ENCODE data around the gene GZMA. TPM values are rescaled to one million over a fixed set of nuclear protein-coding genes. Genes with fewer than 3 reads are reported as not detected.
A peak's percentile ranks its signal among the peaks of the same experiment; 100 is the strongest.

The GZMA gene
- total RNA-seq: 1 to 10 TPM; 5.4 to 7.3 TPM
- 100 to 1,000 TPM in 1 of 3 donors, 10 to 100 TPM in 2; 12.6 to 713 (median 35.7) TPM for polyA plus RNA-seq
- 0 to 3.4 (median 0.83) reads per million in 6 experiments for total RNA-seq

GRCh38 chr5:55102348-55102747, at the start of gene GZMA:
TSS of gene GZMA (plus strand) at chr5:55102646. CDS start at chr5:55102683, 37 bp downstream.
- POLR2A ChIA-PET: interaction anchor here (1.4 to 2.7 kb wide), 4 partner anchors 12 to 158 kb away, joined by 6 to 11 read pairs (median 8); no protein-coding TSS in a partner anchor
- DNase-seq: peak in 9 of 10 donors; percentile 22 to 85 (median 53)
- ATAC-seq: peak; percentile 84 to 85
- H3K27me3 Mint-ChIP-seq: no peaks in the 10 kb centered on the region
- H3K4me1 Mint-ChIP-seq: peaks cover 43 to 89% (median 81%) of the 10 kb centered on the region in 4 donors
- peaks cover 0 to 23% (median 20%) of the 10 kb centered on the region in 3 donors for H3K36me3 Mint-ChIP-seq
- H3K9me3 Mint-ChIP-seq: peaks cover 5 to 27% (median 19%) of the 10 kb centered on the region in 9 donors
- peak within 1 kb of the TSS; percentile 38 to 94 (median 90) for H3K27ac Mint-ChIP-seq
- peak within 1 kb of the TSS; percentile 73 to 97 (median 91) for H3K4me3 Mint-ChIP-seq

GRCh38 chr5:55055183-55055582, 47.3 kb upstream of the GZMA start:
- no peak for ATAC-seq
- H3K27ac Mint-ChIP-seq: no peak overlapping the region
- peaks cover 0 to 22% (median 8%) of the 10 kb centered on the region in 9 donors for H3K9me3 Mint-ChIP-seq
- POLR2A ChIA-PET: interaction anchor here (1.4 kb wide), 1 partner anchor 41 kb away, joined by 5 read pairs; no protein-coding TSS in a partner anchor
- H3K36me3 Mint-ChIP-seq: peaks cover 0 to 11% (median 9%) of the 10 kb centered on the region in 3 donors
- no peak overlapping the region for H3K4me3 Mint-ChIP-seq
- no peaks in the 10 kb centered on the region for H3K27me3 Mint-ChIP-seq
- no peak for DNase-seq
- peaks cover 0 to 5% (median 2%) of the 10 kb centered on the region in 4 donors for H3K4me1 Mint-ChIP-seq

DNA sequence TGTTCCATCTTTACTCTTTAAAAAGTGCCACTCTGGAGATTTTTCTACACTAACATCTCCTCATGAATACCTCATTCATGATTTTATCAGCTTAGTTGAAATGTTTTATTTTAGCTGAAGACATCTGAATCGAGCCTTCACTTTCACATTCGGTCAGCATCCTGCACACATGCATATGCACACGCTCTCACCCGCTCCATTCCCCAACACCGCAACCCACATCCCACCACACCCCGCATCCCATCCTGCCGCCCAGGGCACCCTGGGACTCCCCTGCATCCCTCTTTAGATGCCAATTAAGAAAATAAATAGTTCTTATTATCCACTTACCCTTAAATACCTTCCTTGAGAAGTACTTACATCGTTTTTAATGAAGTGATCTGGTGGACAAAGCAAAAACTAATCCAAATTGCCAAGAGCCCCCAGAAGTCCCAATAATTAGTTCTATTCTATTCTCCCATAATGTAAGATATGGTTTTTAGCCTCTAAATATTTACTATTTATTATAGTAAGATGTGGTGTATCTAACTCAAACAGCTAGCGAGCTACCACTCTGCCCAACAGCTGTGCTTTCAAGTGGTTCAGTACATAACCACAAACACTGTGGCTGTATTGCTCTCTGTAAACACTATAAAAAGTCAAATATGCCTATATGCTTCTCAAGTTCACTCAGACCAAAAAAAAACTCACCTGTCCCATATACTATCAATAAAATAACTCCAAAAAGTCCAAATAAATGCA, 40.2 kb upstream of the GZMA start:
- Mint-ChIP-seq H3K9me3 (peaks cover 0 to 5% (median 0%) of the 10 kb centered on the region in 9 donors), H3K4me3 (peak overlapping the region; percentile 68 to 90 (median 80)), H3K4me1 (peaks cover 38 to 55% (median 52%) of the 10 kb centered on the region in 4 donors), H3K27me3 (no peaks in the 10 kb centered on the region), H3K36me3 (no peaks in the 10 kb centered on the region), H3K27ac (peak overlapping the region; percentile 41 to 85 (median 70))
- peak; percentile 79 to 84 for ATAC-seq
- POLR2A ChIA-PET: interaction anchor here (0.7 to 2.3 kb wide), 10 partner anchors 8 to 438 kb away, joined by 3 to 20 read pairs (median 4); partner anchors contain the start of gene GZMA
- peak in 8 of 10 donors; percentile 13 to 60 (median 42) for DNase-seq

DNA sequence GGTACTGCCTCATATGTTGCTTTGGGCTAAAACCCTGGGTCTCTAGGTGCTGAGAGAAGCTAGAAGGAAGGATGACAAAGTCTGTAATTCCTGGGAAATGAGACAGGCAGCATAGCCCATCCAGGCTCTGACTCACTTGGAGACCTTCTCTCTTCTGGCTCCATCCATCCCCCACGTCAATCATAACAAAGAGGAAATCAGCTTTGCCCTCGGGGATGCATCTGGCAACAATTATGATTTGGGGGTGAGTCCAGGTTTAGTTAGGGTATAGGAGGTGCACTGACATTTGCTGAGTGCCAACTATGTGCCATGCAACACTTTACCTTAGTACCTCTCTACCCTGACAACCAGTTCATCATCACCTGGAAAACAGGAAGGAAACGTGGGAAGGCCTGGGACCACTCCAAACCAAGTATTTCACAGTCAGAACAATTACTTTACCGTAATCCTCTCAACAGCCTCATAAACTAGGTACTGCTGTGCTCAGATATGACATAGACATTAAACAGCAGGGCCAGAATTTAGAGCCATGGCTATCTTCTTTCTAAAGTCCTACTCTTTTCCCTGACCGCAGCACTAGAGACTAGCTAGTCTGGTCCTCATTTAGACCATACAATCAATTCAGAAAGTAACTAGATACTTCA, 39.1 kb upstream of the GZMA start:
- Mint-ChIP-seq H3K27ac (peak overlapping the region in 7 of 10 donors; percentile 3 to 64 (median 11)), H3K4me3 (peak overlapping the region in 7 of 10 donors; percentile 7 to 83 (median 24)), H3K4me1 (peaks cover 40 to 57% (median 54%) of the 10 kb centered on the region in 4 donors), H3K27me3 (no peaks in the 10 kb centered on the region), H3K36me3 (no peaks in the 10 kb centered on the region), H3K9me3 (peaks cover 0 to 5% (median 0%) of the 10 kb centered on the region in 9 donors)
- POLR2A ChIA-PET: interaction anchor here (1.1 to 1.9 kb wide), 3 partner anchors 25 to 40 kb away, joined by 3 to 9 read pairs (median 4); no protein-coding TSS in a partner anchor
- ATAC-seq (no peak), DNase-seq (no peak)

DNA sequence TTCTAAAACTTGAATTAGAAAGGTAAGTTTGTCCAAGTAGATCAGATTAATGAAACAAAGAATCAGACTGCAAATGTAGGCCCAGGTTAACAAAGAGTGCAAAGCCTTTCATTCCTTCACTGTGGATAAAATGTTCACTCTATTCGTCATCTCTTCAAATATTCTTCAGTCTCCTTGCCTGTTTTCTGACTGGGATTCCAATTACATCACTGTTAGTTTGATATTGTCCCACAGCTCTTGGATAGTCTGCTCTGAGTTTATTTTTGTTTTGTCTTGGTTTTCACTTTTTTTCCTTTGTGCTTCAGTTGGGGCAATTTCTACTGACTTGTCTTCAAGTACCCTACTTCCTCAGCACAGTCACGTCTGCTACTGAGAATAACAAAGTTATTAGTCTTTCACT, 38.5 kb upstream of the GZMA start:
- no peaks in the 10 kb centered on the region for H3K36me3 Mint-ChIP-seq
- peak overlapping the region in 7 of 10 donors; percentile 1 to 54 (median 23) for H3K4me3 Mint-ChIP-seq
- POLR2A ChIA-PET: interaction anchor here (1.1 to 1.9 kb wide), 3 partner anchors 26 to 40 kb away, joined by 3 to 9 read pairs (median 4); no protein-coding TSS in a partner anchor
- no peak for ATAC-seq
- H3K27me3 Mint-ChIP-seq: no peaks in the 10 kb centered on the region
- peaks cover 0 to 5% (median 0%) of the 10 kb centered on the region in 9 donors for H3K9me3 Mint-ChIP-seq
- H3K27ac Mint-ChIP-seq: peak overlapping the region in 8 of 10 donors; percentile 3 to 71 (median 48)
- H3K4me1 Mint-ChIP-seq: peaks cover 40 to 57% (median 54%) of the 10 kb centered on the region in 4 donors
- no peak for DNase-seq

DNA sequence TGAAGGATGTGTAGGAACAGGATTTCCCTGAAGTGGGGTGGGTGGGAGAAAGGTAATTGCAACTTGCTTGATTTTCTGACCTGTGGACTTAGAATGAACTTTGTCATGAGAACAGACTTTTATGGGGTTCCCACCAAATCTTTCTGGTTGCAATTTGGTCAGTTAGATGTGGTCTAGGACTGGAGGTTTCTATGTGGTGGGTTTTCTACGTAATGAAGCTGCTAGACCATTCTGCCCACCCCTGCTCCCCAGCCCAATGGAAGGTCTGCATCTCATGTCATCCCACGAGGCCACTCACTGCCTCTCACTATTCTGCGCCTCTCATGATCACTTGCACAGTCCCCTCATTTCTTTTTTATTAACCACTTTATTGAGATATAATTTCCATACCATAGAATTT, 37.9 kb upstream of the GZMA start:
- Mint-ChIP-seq H3K27ac (peak overlapping the region in 3 of 10 donors; percentile 18 to 64 (median 63)), H3K36me3 (no peaks in the 10 kb centered on the region), H3K4me3 (no peak overlapping the region), H3K4me1 (peaks cover 42 to 61% (median 58%) of the 10 kb centered on the region in 4 donors), H3K27me3 (no peaks in the 10 kb centered on the region), H3K9me3 (peaks cover 0 to 5% (median 0%) of the 10 kb centered on the region in 9 donors)
- ATAC-seq (no peak), DNase-seq (no peak)
- POLR2A ChIA-PET: no interaction called here

- ATAC-seq (no peak), DNase-seq (no peak)
- POLR2A ChIA-PET: interaction anchor here (1.0 to 1.4 kb wide), 2 partner anchors 15 to 30 kb away, joined by 3 to 9 read pairs; no protein-coding TSS in a partner anchor
- Mint-ChIP-seq H3K4me3 (no peak overlapping the region), H3K27me3 (no peaks in the 10 kb centered on the region), H3K36me3 (no peaks in the 10 kb centered on the region), H3K27ac (peak overlapping the region in 2 of 10 donors; percentile 12 to 33), H3K4me1 (peaks cover 51 to 63% (median 59%) of the 10 kb centered on the region in 4 donors), H3K9me3 (peaks cover 0 to 3% (median 0%) of the 10 kb centered on the region in 9 donors)
Observed at GRCh38 chr5:55066277-55066676, 36.2 kb upstream of the GZMA start.

GRCh38 chr5:55070968-55071367, 31.5 kb upstream of the GZMA start:
- H3K4me1 Mint-ChIP-seq: peaks cover 34 to 58% (median 51%) of the 10 kb centered on the region in 4 donors
- DNase-seq (no peak), ATAC-seq (no peak)
- POLR2A ChIA-PET: interaction anchor here (0.5 to 4.7 kb wide), 4 partner anchors 9 to 966 kb away, joined by 3 to 23 read pairs (median 6); no protein-coding TSS in a partner anchor
- H3K36me3 Mint-ChIP-seq: no peaks in the 10 kb centered on the region
- peak overlapping the region in 6 of 10 donors; percentile 1 to 46 (median 20) for H3K4me3 Mint-ChIP-seq
- no peaks in the 10 kb centered on the region for H3K27me3 Mint-ChIP-seq
- H3K27ac Mint-ChIP-seq: peak overlapping the region in 7 of 10 donors; percentile 1 to 80 (median 6)
- H3K9me3 Mint-ChIP-seq: no peaks in the 10 kb centered on the region

GRCh38 chr5:55071413-55071812, 31.0 kb upstream of the GZMA start:
- no peaks in the 10 kb centered on the region for H3K27me3 Mint-ChIP-seq
- no peak overlapping the region for H3K4me3 Mint-ChIP-seq

DNA sequence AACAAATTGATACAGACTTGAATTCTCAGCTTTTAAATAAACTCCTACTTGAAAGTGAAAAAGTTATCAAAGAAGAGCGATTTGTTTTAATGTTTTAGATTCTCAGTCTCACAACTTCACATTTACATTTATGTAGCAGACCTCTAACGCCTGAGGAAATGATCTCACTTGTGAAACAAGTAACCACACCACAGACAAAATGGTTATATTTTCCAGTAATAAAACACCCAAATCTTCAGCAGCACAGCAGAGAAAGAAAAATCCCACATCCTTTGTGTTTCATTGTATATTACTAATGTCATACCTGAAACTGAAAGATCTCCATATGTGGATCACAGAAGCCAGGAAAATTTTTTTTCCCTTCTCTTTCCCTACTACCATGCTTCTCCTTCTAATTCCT, 29.8 kb upstream of the GZMA start:
- Mint-ChIP-seq H3K9me3 (no peaks in the 10 kb centered on the region), H3K4me1 (peaks cover 19 to 42% (median 38%) of the 10 kb centered on the region in 4 donors), H3K36me3 (no peaks in the 10 kb centered on the region), H3K27ac (peak overlapping the region; percentile 8 to 88 (median 72)), H3K27me3 (no peaks in the 10 kb centered on the region), H3K4me3 (peak overlapping the region; percentile 31 to 71 (median 56))
- peak; percentile 95 to 98 for ATAC-seq
- DNase-seq: peak in 4 of 10 donors; percentile 22 to 80 (median 66)
- POLR2A ChIA-PET: interaction anchor here (0.6 to 4.7 kb wide), 3 partner anchors 23 to 39 kb away, joined by 3 to 23 read pairs (median 5); no protein-coding TSS in a partner anchor

More at GRCh38 chr5:55071413-55071812, 31.0 kb upstream of the GZMA start:
- no peak for ATAC-seq
- Mint-ChIP-seq H3K4me1 (peaks cover 30 to 54% (median 47%) of the 10 kb centered on the region in 4 donors), H3K27ac (peak overlapping the region in 3 of 10 donors; percentile 1 to 48 (median 28)), H3K9me3 (no peaks in the 10 kb centered on the region), H3K36me3 (no peaks in the 10 kb centered on the region)
- DNase-seq: no peak
- POLR2A ChIA-PET: interaction anchor here (0.6 to 4.7 kb wide), 4 partner anchors 10 to 966 kb away, joined by 3 to 23 read pairs (median 6); no protein-coding TSS in a partner anchor

GRCh38 chr5:55073211-55073610, 29.2 kb upstream of the GZMA start:
- Mint-ChIP-seq H3K27ac (peak overlapping the region; percentile 27 to 88 (median 72)), H3K36me3 (no peaks in the 10 kb centered on the region), H3K9me3 (peaks cover 0 to 3% (median 0%) of the 10 kb centered on the region in 9 donors), H3K27me3 (no peaks in the 10 kb centered on the region), H3K4me3 (peak overlapping the region in 9 of 10 donors; percentile 31 to 71 (median 51)), H3K4me1 (peaks cover 19 to 42% (median 38%) of the 10 kb centered on the region in 4 donors)
- POLR2A ChIA-PET: interaction anchor here (1.5 to 4.7 kb wide), 3 partner anchors 21 to 36 kb away, joined by 4 to 23 read pairs (median 5); no protein-coding TSS in a partner anchor
- ATAC-seq: peak in 1 of 2 donors; percentile 9
- DNase-seq: no peak
